Effector memory CD4-positive, alpha-beta T cell (primary cell): Measurements from ENCODE around the gene HOXA13.

Experiments
- DNase-seq, 3 donors: peaks; one replicate each; pipeline ENCODE4 v3.0.0-alpha.2; 2020
- H3K27ac ChIP-seq: 2 replicates; pipeline ENCODE4 v1.7.0; 2013; ENCODE audit warnings: mild to moderate bottlenecking, low read length, moderate library complexity; ENCODE audit not compliant: insufficient read depth, poor library complexity, severe bottlenecking
- H3K27me3 ChIP-seq: replicated peaks from 2 replicates; pipeline ENCODE4 v1.7.0; 2013; ENCODE audit warnings: mild to moderate bottlenecking, low read length; ENCODE audit not compliant: insufficient read depth, control insufficient read depth, poor library complexity, severe bottlenecking
- H3K36me3 ChIP-seq: 2 replicates; pipeline ENCODE4 v1.7.0; 2013; ENCODE audit warnings: mild to moderate bottlenecking, low read length, moderate library complexity; ENCODE audit not compliant: control insufficient read depth, insufficient read depth
- H3K4me1 ChIP-seq: 2 replicates; pipeline ENCODE4 v1.7.0; 2013; ENCODE audit warnings: low read length, mild to moderate bottlenecking; ENCODE audit not compliant: control insufficient read depth, insufficient read depth, poor library complexity, severe bottlenecking
- H3K4me3 ChIP-seq: 2 replicates; pipeline ENCODE4 v1.7.0; 2013; ENCODE audit warnings: low read length, low read depth, mild to moderate bottlenecking; ENCODE audit not compliant: insufficient read depth, poor library complexity, severe bottlenecking
- H3K9me3 ChIP-seq: 2 replicates; pipeline ENCODE4 v1.7.0; 2013; ENCODE audit warnings: mild to moderate bottlenecking, low read length, moderate library complexity; ENCODE audit not compliant: control insufficient read depth

The HOXA13 gene

GRCh38 chr7:27235387-27236311, 35.8 kb upstream of the HOXA13 start:
- H3K4me3 ChIP-seq = no peak overlapping the region
- H3K27ac ChIP-seq = no peak overlapping the region
- H3K4me1 ChIP-seq = peaks cover 20% of the 10 kb centered on the region
- peaks cover 42% of the 10 kb centered on the region for H3K27me3 ChIP-seq
- H3K9me3 ChIP-seq = no peaks in the 10 kb centered on the region
- no peak for DNase-seq
- no peaks in the 10 kb centered on the region for H3K36me3 ChIP-seq

- Histone ChIP-seq H3K36me3 (no peaks in the 10 kb centered on the region), H3K27ac (no peak overlapping the region), H3K4me1 (no peaks in the 10 kb centered on the region), H3K9me3 (no peaks in the 10 kb centered on the region), H3K4me3 (no peak overlapping the region), H3K27me3 (peaks cover 15% of the 10 kb centered on the region)
- DNase-seq = no peak
These were observed 29.6 kb upstream of the HOXA13 start for GRCh38 chr7:27229448-27229847.

GRCh38 chr7:27224983-27225934, 25.4 kb upstream of the HOXA13 start:
- Histone ChIP-seq H3K4me1 (no peaks in the 10 kb centered on the region), H3K36me3 (no peaks in the 10 kb centered on the region), H3K27me3 (peaks cover 22% of the 10 kb centered on the region), H3K4me3 (no peak overlapping the region), H3K9me3 (no peaks in the 10 kb centered on the region), H3K27ac (no peak overlapping the region)
- DNase-seq = no peak

- Histone ChIP-seq H3K27me3 (peaks cover 34% of the 10 kb centered on the region), H3K4me3 (no peak overlapping the region), H3K27ac (no peak overlapping the region), H3K36me3 (no peaks in the 10 kb centered on the region), H3K9me3 (no peaks in the 10 kb centered on the region), H3K4me1 (no peaks in the 10 kb centered on the region)
- no peak for DNase-seq
These were observed 24.2 kb upstream of the HOXA13 start for GRCh38 chr7:27223941-27224575.

GRCh38 chr7:27221201-27221797, 21.4 kb upstream of the HOXA13 start:
- Histone ChIP-seq H3K36me3 (no peaks in the 10 kb centered on the region), H3K4me3 (no peak overlapping the region), H3K9me3 (no peaks in the 10 kb centered on the region), H3K27ac (no peak overlapping the region), H3K27me3 (peaks cover 35% of the 10 kb centered on the region), H3K4me1 (no peaks in the 10 kb centered on the region)
- DNase-seq = no peak

- peaks cover 27% of the 10 kb centered on the region for H3K27me3 ChIP-seq
- H3K9me3 ChIP-seq = no peaks in the 10 kb centered on the region
These were observed 20.6 kb upstream of the HOXA13 start for GRCh38 chr7:27220440-27220955.

GRCh38 chr7:27219821-27220220, 19.9 kb upstream of the HOXA13 start:
- Histone ChIP-seq H3K4me1 (no peaks in the 10 kb centered on the region), H3K9me3 (no peaks in the 10 kb centered on the region), H3K27ac (no peak overlapping the region), H3K27me3 (peaks cover 20% of the 10 kb centered on the region), H3K36me3 (no peaks in the 10 kb centered on the region), H3K4me3 (no peak overlapping the region)
- DNase-seq = no peak

More at GRCh38 chr7:27220440-27220955, 20.6 kb upstream of the HOXA13 start:
- no peak for DNase-seq
- Histone ChIP-seq H3K27ac (no peak overlapping the region), H3K4me3 (no peak overlapping the region), H3K4me1 (no peaks in the 10 kb centered on the region), H3K36me3 (no peaks in the 10 kb centered on the region)

- H3K27ac ChIP-seq = no peak overlapping the region
- no peaks in the 10 kb centered on the region for H3K36me3 ChIP-seq
- H3K4me3 ChIP-seq = no peak overlapping the region
- no peaks in the 10 kb centered on the region for H3K9me3 ChIP-seq
- peaks cover 27% of the 10 kb centered on the region for H3K27me3 ChIP-seq
- no peaks in the 10 kb centered on the region for H3K4me1 ChIP-seq
- DNase-seq = no peak
These were observed 18.1 kb upstream of the HOXA13 start for GRCh38 chr7:27217951-27218350.

- no peak overlapping the region for H3K4me3 ChIP-seq
- no peaks in the 10 kb centered on the region for H3K36me3 ChIP-seq
- H3K27me3 ChIP-seq = peaks cover 46% of the 10 kb centered on the region
- no peaks in the 10 kb centered on the region for H3K9me3 ChIP-seq
- H3K27ac ChIP-seq = no peak overlapping the region
- H3K4me1 ChIP-seq = peaks cover 3% of the 10 kb centered on the region
- no peak for DNase-seq
These were observed 15.5 kb upstream of the HOXA13 start for GRCh38 chr7:27215356-27215755.
